Epithelial cell of esophagus (primary cell): ENCODE data around the gene MPI.

ENCODE experiments used
- DNase-seq: peaks from one replicate; pipeline ENCODE4 v3.0.0; 2010; ENCODE audit warnings: low read depth
- H3K4me3 ChIP-seq: 2 replicates; pipeline ENCODE4 v1.5.1; 2011; ENCODE audit warnings: mild to moderate bottlenecking, low read length, control low read depth
- TF ChIP-seq, protein P1 (sequence below): IDR thresholded peaks from 2 replicates; pipeline ENCODE4 v1.5.1; 2011; ENCODE audit warnings: low read depth, mild to moderate bottlenecking, low read length, control low read depth, inconsistent platforms; ENCODE audit not compliant: insufficient read depth; ENCODE audit errors: missing control alignments

The MPI gene

DNA sequence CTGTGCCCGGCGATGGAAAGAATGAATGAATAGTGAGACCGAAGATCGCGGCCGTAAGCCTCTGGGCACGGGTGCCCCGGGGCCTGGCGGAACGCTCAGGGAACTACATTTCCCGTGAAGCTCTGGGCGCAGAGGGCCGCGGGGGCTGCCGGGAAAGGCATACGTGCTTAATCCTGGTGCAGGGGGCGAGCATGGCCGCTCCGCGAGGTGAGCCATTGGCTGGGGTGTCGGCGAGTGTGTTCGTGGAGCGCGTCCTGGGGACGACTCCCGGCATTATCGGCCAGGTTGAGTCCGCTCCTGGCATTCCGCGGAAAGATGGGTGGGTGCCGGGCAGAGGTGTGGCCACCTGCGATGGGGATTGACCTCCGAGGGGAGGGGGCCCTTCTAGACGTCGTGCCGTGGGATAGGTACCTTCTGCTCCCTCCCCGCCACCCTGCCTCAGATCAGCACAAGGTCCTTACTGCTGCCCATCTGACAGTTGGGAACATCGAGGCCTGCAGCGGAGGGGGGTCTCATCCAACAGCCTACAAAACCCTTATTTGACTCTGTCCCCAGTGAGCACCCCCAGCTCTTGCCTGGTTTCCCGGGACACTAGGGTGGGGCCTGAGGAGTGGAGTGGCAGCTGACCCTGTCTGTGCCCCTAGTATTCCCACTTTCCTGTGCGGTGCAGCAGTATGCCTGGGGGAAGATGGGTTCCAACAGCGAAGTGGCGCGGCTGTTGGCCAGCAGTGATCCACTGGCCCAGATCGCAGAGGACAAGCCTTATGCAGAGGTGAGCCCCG, at the start of gene MPI:
TSS of gene MPI (plus strand) at position 160 of the 782 bp plus-strand sequence. CDS start at position 192, 32 bp downstream.
- DNase-seq, result peak; percentile 78
- TF ChIP-seq, protein P1, sequence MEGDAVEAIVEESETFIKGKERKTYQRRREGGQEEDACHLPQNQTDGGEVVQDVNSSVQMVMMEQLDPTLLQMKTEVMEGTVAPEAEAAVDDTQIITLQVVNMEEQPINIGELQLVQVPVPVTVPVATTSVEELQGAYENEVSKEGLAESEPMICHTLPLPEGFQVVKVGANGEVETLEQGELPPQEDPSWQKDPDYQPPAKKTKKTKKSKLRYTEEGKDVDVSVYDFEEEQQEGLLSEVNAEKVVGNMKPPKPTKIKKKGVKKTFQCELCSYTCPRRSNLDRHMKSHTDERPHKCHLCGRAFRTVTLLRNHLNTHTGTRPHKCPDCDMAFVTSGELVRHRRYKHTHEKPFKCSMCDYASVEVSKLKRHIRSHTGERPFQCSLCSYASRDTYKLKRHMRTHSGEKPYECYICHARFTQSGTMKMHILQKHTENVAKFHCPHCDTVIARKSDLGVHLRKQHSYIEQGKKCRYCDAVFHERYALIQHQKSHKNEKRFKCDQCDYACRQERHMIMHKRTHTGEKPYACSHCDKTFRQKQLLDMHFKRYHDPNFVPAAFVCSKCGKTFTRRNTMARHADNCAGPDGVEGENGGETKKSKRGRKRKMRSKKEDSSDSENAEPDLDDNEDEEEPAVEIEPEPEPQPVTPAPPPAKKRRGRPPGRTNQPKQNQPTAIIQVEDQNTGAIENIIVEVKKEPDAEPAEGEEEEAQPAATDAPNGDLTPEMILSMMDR, result no peak
- peak within 1 kb of the TSS; percentile 94 for H3K4me3 ChIP-seq

GRCh38 chr15:74840851-74841775, 48.7 kb upstream of the MPI start:
- no peak overlapping the region for H3K4me3 ChIP-seq
- TF ChIP-seq, protein P1, result no peak
- DNase-seq, result no peak

DNA sequence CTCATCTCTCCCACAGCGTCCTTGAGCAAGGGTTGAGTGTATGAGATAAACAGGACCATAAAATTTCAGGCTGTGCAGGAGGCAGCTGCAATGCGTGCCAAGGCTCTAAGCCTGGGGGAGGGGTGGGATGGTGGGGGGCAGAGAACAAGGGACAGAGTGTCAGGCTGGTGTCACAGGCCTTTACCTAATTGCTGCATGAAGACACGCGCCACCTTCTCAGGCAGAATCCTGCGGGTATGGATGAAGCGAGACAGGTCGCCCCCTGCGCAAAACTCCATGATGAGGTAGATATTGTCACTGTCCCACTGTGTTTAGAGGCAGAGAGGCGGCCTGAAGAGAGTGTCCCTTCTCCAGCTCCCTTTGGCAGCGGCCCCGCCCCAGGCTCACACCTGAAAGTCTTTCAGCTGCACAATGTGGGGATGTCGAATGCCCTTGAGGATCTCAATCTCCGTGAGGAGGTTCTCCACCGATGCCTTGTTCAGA, 47.9 kb upstream of the MPI start:
- H3K4me3 ChIP-seq, result peak overlapping the region; percentile 81
- DNase-seq, result no peak

GRCh38 chr15:74842581-74843444, 47.0 kb upstream of the MPI start, which contains the start of gene ULK3:
TSS of gene ULK3 (minus strand) at chr15:74843156. CDS start at chr15:74843105, 51 bp downstream.
- DNase-seq, result peak; percentile 90
- peak within 1 kb of the TSS; percentile 81 for H3K4me3 ChIP-seq
- TF ChIP-seq, protein P1, result peak; percentile 22

More for the DNA sequence above, 47.9 kb upstream of the MPI start:
- TF ChIP-seq, protein P1, result no peak

DNA sequence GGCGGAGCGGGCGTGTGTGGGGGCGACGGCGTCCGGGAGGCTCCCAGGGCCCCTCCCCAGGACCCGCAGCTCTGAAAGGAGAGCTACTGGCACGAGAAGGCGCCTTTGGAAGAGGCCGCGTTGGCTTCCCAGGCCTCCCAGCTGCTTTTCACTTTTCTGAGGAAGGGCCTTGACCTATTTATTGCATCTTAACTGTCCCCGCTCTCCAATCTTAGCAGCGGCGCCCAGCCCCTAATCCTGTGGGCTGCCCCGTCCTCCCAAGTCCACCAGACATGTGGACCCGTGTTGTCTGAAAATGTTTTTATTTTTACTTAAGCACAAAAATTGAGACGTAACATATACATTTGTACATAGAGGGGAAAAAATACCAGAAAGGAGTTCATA, 46.4 kb upstream of the MPI start:
- TF ChIP-seq, protein P1, result no peak
- peak overlapping the region; percentile 30 for H3K4me3 ChIP-seq
- no peak for DNase-seq

GRCh38 chr15:74843891-74844299, 45.9 kb upstream of the MPI start:
- no peak overlapping the region for H3K4me3 ChIP-seq
- DNase-seq, result no peak
- TF ChIP-seq, protein P1, result no peak
